HTR-8/SVneo (cell line): ENCODE data around the gene HAPLN2.
"Not testable (repeated sequence)": the region's sequence is repeated elsewhere in the genome, so short reads cannot be mapped to it uniquely, and the experiment has no call there.

Experiments
- DNase-seq: peaks from one replicate; pipeline ENCODE4 v3.0.0; 2011; ENCODE audit warnings: low spot score, mixed read lengths; ENCODE audit not compliant: insufficient read length
- FAIRE-seq: peaks from 2 replicates; lab custom pipeline; 2011; peaks lifted over from hg19 to GRCh38; lab: Jason Lieb, UNC

Gene HAPLN2

GRCh38 chr1:156591432-156592157 lies 27.6 kb upstream of the HAPLN2 start, which contains the start of gene NAXE:
Gene NAXE, plus strand, starts transcription at chr1:156591776. Its CDS starts 29 bp downstream, at chr1:156591805.
- DNase-seq: peak; percentile 71
- FAIRE-seq: no peak

- FAIRE-seq (no peak), DNase-seq (no peak)
Measured at GRCh38 chr1:156592158-156592909, 26.9 kb upstream of the HAPLN2 start.

- FAIRE-seq: no peak
- DNase-seq: no peak
Measured at GRCh38 chr1:156592910-156593660, 26.1 kb upstream of the HAPLN2 start.

- no peak for DNase-seq
- no peak for FAIRE-seq
Measured at GRCh38 chr1:156593661-156593989, 25.6 kb upstream of the HAPLN2 start.

- no peak for FAIRE-seq
- DNase-seq: no peak
Measured at GRCh38 chr1:156594190-156594589, 25.0 kb upstream of the HAPLN2 start.

- DNase-seq (no peak), FAIRE-seq (no peak)
Measured at GRCh38 chr1:156595016-156595415, 24.2 kb upstream of the HAPLN2 start.

GRCh38 chr1:156596426-156596825 lies 22.8 kb upstream of the HAPLN2 start:
- FAIRE-seq (no peak), DNase-seq (no peak)

GRCh38 chr1:156598125-156598524 lies 21.1 kb upstream of the HAPLN2 start:
- FAIRE-seq (no peak), DNase-seq (no peak)

GRCh38 chr1:156598731-156599432 lies 20.3 kb upstream of the HAPLN2 start:
- no peak for DNase-seq
- FAIRE-seq: no peak

GRCh38 chr1:156599811-156600210 lies 19.4 kb upstream of the HAPLN2 start:
- FAIRE-seq (no peak), DNase-seq (no peak)

GRCh38 chr1:156600733-156601121 lies 18.5 kb upstream of the HAPLN2 start:
- FAIRE-seq: no peak
- DNase-seq: no peak

GRCh38 chr1:156601122-156601830 lies 17.9 kb upstream of the HAPLN2 start, which contains the start of gene GPATCH4:
Gene GPATCH4, minus strand, starts transcription at chr1:156601479.
- FAIRE-seq: no peak
- DNase-seq: peak; percentile 72

- FAIRE-seq (no peak), DNase-seq (no peak)
Measured at GRCh38 chr1:156601892-156602291, 17.3 kb upstream of the HAPLN2 start.

GRCh38 chr1:156602557-156602993 lies 16.6 kb upstream of the HAPLN2 start:
- no peak for FAIRE-seq

GRCh38 chr1:156607344-156607743 lies 11.9 kb upstream of the HAPLN2 start:
- not testable (repeated sequence) for FAIRE-seq, DNase-seq

More at GRCh38 chr1:156602557-156602993, 16.6 kb upstream of the HAPLN2 start:
- no peak for DNase-seq

- peak; percentile 54 for DNase-seq
- FAIRE-seq: no peak
Measured at GRCh38 chr1:156608036-156608674, 11.1 kb upstream of the HAPLN2 start.

- peak; percentile 33 for DNase-seq
- FAIRE-seq: no peak
Measured at GRCh38 chr1:156608981-156609380, 10.2 kb upstream of the HAPLN2 start.

- not testable (repeated sequence) for DNase-seq, FAIRE-seq
Measured at GRCh38 chr1:156610072-156610471, 9.1 kb upstream of the HAPLN2 start.

GRCh38 chr1:156612666-156613065 lies 6.5 kb upstream of the HAPLN2 start:
- FAIRE-seq (no peak), DNase-seq (no peak)
